Measurements from ENCODE around the gene MCOLN1. TPM values are rescaled to one million over a fixed set of nuclear protein-coding genes. Genes with fewer than 3 reads are reported as not detected.

MCOLN1 gene
- total RNA-seq, 1 experiment from 2014 or later: 15.7 TPM

DNA sequence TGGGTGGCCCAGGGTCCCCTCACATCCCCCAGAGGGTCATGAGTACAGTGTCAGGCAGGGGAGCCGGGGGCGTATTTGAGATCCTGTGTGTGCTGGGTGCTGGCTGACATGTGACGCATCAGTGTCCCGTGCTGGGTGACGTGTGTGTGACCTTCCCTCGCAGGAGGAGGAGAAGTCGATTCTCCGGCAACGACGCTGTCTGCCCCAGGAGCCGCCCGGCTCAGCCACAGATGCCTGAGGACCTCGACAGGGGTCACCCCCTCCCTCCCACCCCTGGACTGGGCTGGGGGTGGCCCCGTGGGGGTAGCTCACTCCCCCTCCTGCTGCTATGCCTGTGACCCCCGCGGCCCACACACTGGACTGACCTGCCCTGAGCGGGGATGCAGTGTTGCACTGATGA, 38.9 kb downstream of the MCOLN1 start:
- H4K5ac ChIP-seq (ENCODE audit: insufficient read length, low read depth, low read length): no peak overlapping the region
- no CpG with 5 or more reads among the region's 17 CpGs for WGBS (ENCODE audit: extremely low coverage, insufficient read length, low lambda C conversion rate)

More for the DNA sequence above, 38.9 kb downstream of the MCOLN1 start:
- H2AFZ ChIP-seq (ENCODE audit: low read length): no peak overlapping the region
- no peaks in the 10 kb centered on the region for H3K79me1 ChIP-seq (ENCODE audit: insufficient read depth, low read depth, low read length, poor library complexity, severe bottlenecking)
- no peaks in the 10 kb centered on the region for H4K20me1 ChIP-seq (ENCODE audit: control insufficient read depth, insufficient read depth, insufficient read length)
- H3K4me3 Mint-ChIP-seq: no peak overlapping the region
- peaks cover 1% of the 10 kb centered on the region for H3K27me3 Mint-ChIP-seq (ENCODE audit: low read depth)
- no peak overlapping the region for H3K9ac ChIP-seq (ENCODE audit: extremely low read depth, insufficient read length, low read length)
- no peaks in the 10 kb centered on the region for H3K4me1 ChIP-seq (ENCODE audit: insufficient read depth, low read length)
- no peak overlapping the region for H2BK20ac ChIP-seq (ENCODE audit: low read depth, low read length, poor library complexity, severe bottlenecking)
- no peak overlapping the region for H4K91ac ChIP-seq (ENCODE audit: insufficient read length, low read depth, low read length)
- TF ChIP-seq, protein P1, sequence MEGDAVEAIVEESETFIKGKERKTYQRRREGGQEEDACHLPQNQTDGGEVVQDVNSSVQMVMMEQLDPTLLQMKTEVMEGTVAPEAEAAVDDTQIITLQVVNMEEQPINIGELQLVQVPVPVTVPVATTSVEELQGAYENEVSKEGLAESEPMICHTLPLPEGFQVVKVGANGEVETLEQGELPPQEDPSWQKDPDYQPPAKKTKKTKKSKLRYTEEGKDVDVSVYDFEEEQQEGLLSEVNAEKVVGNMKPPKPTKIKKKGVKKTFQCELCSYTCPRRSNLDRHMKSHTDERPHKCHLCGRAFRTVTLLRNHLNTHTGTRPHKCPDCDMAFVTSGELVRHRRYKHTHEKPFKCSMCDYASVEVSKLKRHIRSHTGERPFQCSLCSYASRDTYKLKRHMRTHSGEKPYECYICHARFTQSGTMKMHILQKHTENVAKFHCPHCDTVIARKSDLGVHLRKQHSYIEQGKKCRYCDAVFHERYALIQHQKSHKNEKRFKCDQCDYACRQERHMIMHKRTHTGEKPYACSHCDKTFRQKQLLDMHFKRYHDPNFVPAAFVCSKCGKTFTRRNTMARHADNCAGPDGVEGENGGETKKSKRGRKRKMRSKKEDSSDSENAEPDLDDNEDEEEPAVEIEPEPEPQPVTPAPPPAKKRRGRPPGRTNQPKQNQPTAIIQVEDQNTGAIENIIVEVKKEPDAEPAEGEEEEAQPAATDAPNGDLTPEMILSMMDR (conservative IDR thresholded peaks at IDR 0.05): no peak
- no peak for DNase-seq
- no peak overlapping the region for H3K27ac ChIP-seq (ENCODE audit: insufficient read length, low read depth, low read length)
- H2BK15ac ChIP-seq (ENCODE audit: low read depth, low read length): no peak overlapping the region
- H3K23me2 ChIP-seq (ENCODE audit: insufficient read length, low read depth, low read length, poor library complexity, severe bottlenecking): no peaks in the 10 kb centered on the region
- no peak overlapping the region for H3K18ac ChIP-seq (ENCODE audit: insufficient read length, low read depth, low read length)
- H3K4me1 Mint-ChIP-seq: no peaks in the 10 kb centered on the region
- H2AK5ac ChIP-seq (ENCODE audit: insufficient read length, low read length): no peak overlapping the region
- H3K56ac ChIP-seq (ENCODE audit: insufficient read length, low read depth, low read length): no peak overlapping the region
- no peak overlapping the region for H4K8ac ChIP-seq (replicated peaks; ENCODE audit: insufficient read length, low read depth, low read length)
- H3K4me2 ChIP-seq (ENCODE audit: insufficient read depth, insufficient read length, low read length): no peak overlapping the region
- no peak overlapping the region for H2BK5ac ChIP-seq (ENCODE audit: insufficient read length, low read length)
- no peak overlapping the region for H3K14ac ChIP-seq (ENCODE audit: insufficient read depth, low read length)
- H3K27me3 ChIP-seq (ENCODE audit: insufficient read depth, low read length): no peaks in the 10 kb centered on the region
- H3K27ac Mint-ChIP-seq: no peak overlapping the region
- no peak overlapping the region for H2BK12ac ChIP-seq (ENCODE audit: insufficient read length, low read depth, low read length)
- no peaks in the 10 kb centered on the region; a peak in 1 of 5 replicates for H3K9me3 Mint-ChIP-seq
- peaks cover 15 to 38% (median 29%) of the 10 kb centered on the region in 3 experiments; a peak in 6 of 7 replicates for H3K36me3 Mint-ChIP-seq (ENCODE audit: insufficient read depth in 1 of 3, low read depth in 3 of 3)
- no peaks in the 10 kb centered on the region for H3K79me2 ChIP-seq (ENCODE audit: insufficient read depth, low read length)
- H3K23ac ChIP-seq (ENCODE audit: insufficient read length, low read depth, low read length): no peak overlapping the region
- no peak overlapping the region for H2BK120ac ChIP-seq (ENCODE audit: low read depth, low read length, poor library complexity, severe bottlenecking)
- H3T11ph ChIP-seq (ENCODE audit: low read length): no peak overlapping the region
- H3K4ac ChIP-seq (ENCODE audit: low read depth, low read length): no peak overlapping the region
- no peaks in the 10 kb centered on the region for H3K9me3 ChIP-seq (ENCODE audit: control insufficient read depth, low read depth, low read length)

All from H9 (cell line).